ENCODE results near the gene RNF5. TPM values are rescaled to one million over a fixed set of nuclear protein-coding genes. Genes with fewer than 3 reads are reported as not detected.

RNF5 gene
- total and polyA plus RNA-seq, 4 donors, result 45.2 to 94.4 (median 61.5) TPM

DNA sequence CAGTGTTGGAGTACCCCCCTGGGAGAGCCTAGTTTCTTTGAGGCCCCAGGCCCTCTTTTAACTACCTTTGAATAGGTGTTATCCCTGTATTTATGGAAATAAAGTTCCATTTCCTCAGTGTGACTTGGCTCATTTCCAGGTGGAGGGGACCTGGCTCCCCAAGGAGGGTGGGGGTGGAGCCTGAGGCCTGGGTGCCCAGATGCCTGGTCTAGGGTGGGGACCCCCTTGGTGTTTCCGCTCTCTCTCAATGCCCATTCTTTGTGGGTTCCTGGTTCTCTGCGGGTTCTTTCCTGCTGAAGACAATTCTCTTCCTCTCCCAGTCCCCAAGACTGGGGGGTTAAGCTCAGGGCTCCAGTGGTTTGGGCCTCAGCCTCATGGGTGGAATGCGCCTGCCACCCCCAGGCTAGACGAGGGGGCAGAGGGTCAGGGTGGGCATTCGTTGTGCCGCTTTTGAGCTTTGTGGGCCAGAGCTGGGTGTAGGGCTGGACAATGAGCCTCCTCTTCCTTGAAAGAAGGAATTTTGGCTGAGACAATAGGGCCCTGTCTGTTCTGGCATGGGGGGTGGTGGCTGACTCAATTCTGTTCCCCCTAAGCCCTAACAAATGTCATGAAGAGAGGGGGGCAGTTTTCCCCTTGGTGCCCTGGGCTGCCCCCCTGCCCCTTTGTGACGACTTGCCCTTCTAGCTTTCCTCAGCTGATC, 14.5 kb upstream of the RNF5 start:
- ATAC-seq (ENCODE audit: insufficient read depth, low FRiP score) (no peak), DNase-seq (no peak)
- TF ChIP-seq, protein P1, sequence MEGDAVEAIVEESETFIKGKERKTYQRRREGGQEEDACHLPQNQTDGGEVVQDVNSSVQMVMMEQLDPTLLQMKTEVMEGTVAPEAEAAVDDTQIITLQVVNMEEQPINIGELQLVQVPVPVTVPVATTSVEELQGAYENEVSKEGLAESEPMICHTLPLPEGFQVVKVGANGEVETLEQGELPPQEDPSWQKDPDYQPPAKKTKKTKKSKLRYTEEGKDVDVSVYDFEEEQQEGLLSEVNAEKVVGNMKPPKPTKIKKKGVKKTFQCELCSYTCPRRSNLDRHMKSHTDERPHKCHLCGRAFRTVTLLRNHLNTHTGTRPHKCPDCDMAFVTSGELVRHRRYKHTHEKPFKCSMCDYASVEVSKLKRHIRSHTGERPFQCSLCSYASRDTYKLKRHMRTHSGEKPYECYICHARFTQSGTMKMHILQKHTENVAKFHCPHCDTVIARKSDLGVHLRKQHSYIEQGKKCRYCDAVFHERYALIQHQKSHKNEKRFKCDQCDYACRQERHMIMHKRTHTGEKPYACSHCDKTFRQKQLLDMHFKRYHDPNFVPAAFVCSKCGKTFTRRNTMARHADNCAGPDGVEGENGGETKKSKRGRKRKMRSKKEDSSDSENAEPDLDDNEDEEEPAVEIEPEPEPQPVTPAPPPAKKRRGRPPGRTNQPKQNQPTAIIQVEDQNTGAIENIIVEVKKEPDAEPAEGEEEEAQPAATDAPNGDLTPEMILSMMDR (IDR thresholded peaks at IDR 0.05; ENCODE audit: control extremely low read depth, extremely low read depth), result no peak
- Histone ChIP-seq H3K27ac (ENCODE audit: low read depth in 1 of 2, low read length in 1 of 2) (peak overlapping the region in 1 of 2 donors; percentile 68), H3K4me1 (ENCODE audit: control insufficient read depth in 5 of 5, insufficient read depth in 5 of 5, low read length in 5 of 5) (peaks cover 0 to 1% (median 0%) of the 10 kb centered on the region in 5 donors), H3K27me3 (ENCODE audit: control insufficient read depth in 3 of 3, insufficient read depth in 3 of 3, low read length in 2 of 3) (peaks cover 0 to 7% (median 0%) of the 10 kb centered on the region in 3 donors), H3K9ac (ENCODE audit: insufficient read depth in 1 of 2, low read length in 2 of 2) (no peak overlapping the region), H3K4me3 (no peak overlapping the region), H3K36me3 (ENCODE audit: control insufficient read depth in 4 of 4, insufficient read depth in 4 of 4, low read length in 4 of 4) (peaks cover 2 to 21% (median 4%) of the 10 kb centered on the region in 4 donors), H3K9me3 (ENCODE audit: control insufficient read depth in 4 of 4, insufficient read depth in 3 of 4, low read length in 3 of 4) (no peaks in the 10 kb centered on the region)
- WGBS, 2 donors, result 73 to 77% methylated on average over 7 of the region's 7 CpGs

DNA sequence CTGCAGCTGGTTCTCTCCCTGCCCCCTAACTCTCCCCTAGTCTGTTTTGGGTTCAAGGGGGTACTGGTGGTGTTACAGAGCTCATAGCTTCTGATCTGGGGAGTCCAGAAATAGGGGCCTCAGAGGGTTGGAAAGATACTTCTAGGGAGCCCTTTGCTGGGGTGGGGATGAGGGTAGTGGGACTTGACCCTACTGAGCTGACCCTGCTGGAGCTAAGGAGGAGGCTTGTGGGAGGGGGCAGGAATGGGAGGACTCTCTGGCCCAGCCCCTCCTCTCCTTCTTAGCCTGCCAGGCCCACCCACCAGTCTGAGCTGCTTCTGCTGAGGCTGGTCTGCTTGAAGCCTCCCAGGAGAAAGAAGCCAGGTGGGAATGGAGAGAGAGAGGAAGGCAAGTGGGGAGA, 13.9 kb upstream of the RNF5 start, which contains the start of gene EGFL8:
Gene EGFL8 (plus strand): TSS at position 301 of the 400 bp plus-strand sequence. CDS start 1,571 bp downstream, outside the sequence.
- Histone ChIP-seq H3K4me3 (no peak within 1 kb of the TSS), H3K4me1 (ENCODE audit: control insufficient read depth in 5 of 5, insufficient read depth in 5 of 5, low read length in 5 of 5) (peaks cover 0 to 1% (median 0%) of the 10 kb centered on the region in 5 donors), H3K9me3 (ENCODE audit: control insufficient read depth in 4 of 4, insufficient read depth in 3 of 4, low read length in 3 of 4) (no peaks in the 10 kb centered on the region), H3K27me3 (ENCODE audit: control insufficient read depth in 3 of 3, insufficient read depth in 3 of 3, low read length in 2 of 3) (peaks cover 0 to 4% (median 0%) of the 10 kb centered on the region in 3 donors), H3K36me3 (ENCODE audit: control insufficient read depth in 4 of 4, insufficient read depth in 4 of 4, low read length in 4 of 4) (peaks cover 2 to 22% (median 3%) of the 10 kb centered on the region in 4 donors), H3K9ac (ENCODE audit: insufficient read depth in 1 of 2, low read length in 2 of 2) (no peak within 1 kb of the TSS), H3K27ac (ENCODE audit: low read depth in 1 of 2, low read length in 1 of 2) (peak within 1 kb of the TSS in 1 of 2 donors; percentile 68)
- DNase-seq, result no peak
- ATAC-seq (ENCODE audit: insufficient read depth, low FRiP score), result no peak
- TF ChIP-seq, protein P1 (IDR thresholded peaks at IDR 0.05; ENCODE audit: control extremely low read depth, extremely low read depth), result no peak

DNA sequence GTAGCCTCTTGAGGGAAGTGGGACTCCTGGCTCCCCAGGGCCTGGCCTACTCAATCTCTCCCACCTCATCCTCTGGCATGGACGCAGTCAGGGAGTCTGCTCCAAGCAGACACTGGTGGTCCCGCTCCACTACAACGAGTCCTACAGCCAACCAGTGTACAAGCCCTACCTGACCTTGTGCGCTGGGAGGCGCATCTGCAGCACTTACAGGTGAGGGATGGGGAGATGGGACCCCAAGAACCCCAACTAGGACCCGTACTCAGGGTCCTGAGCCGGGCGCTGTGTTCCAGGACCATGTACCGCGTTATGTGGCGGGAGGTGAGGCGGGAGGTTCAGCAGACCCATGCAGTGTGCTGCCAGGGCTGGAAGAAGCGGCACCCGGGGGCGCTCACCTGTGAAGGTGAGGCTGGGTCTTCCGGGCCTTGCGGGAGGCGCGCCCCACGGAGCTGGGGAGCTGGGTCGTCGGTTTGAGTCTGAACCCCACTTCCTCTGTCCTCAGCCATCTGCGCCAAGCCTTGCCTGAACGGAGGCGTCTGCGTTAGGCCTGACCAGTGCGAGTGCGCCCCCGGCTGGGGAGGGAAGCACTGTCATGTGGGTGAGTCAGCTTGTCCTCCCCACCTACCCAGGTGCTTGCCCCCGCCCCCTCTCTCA, 11.7 kb upstream of the RNF5 start:
- Histone ChIP-seq H3K9me3 (ENCODE audit: control insufficient read depth in 4 of 4, insufficient read depth in 3 of 4, low read length in 3 of 4) (no peaks in the 10 kb centered on the region), H3K36me3 (ENCODE audit: control insufficient read depth in 4 of 4, insufficient read depth in 4 of 4, low read length in 4 of 4) (peaks cover 3 to 33% (median 21%) of the 10 kb centered on the region in 4 donors), H3K27ac (ENCODE audit: low read depth in 1 of 2, low read length in 1 of 2) (no peak overlapping the region), H3K9ac (ENCODE audit: insufficient read depth in 1 of 2, low read length in 2 of 2) (no peak overlapping the region), H3K4me1 (ENCODE audit: control insufficient read depth in 5 of 5, insufficient read depth in 5 of 5, low read length in 5 of 5) (peaks cover 0 to 1% (median 0%) of the 10 kb centered on the region in 5 donors), H3K27me3 (ENCODE audit: control insufficient read depth in 3 of 3, insufficient read depth in 3 of 3, low read length in 2 of 3) (peaks cover 0 to 4% (median 0%) of the 10 kb centered on the region in 3 donors), H3K4me3 (no peak overlapping the region)
- TF ChIP-seq, protein P1 (IDR thresholded peaks at IDR 0.05; ENCODE audit: control extremely low read depth, extremely low read depth), result no peak
- WGBS, 2 donors, result 88% methylated on average over 30 of the region's 30 CpGs
- DNase-seq, result no peak
- no peak for ATAC-seq (ENCODE audit: insufficient read depth, low FRiP score)
